IPS-NIHi7 (cell line): ENCODE measurements around the gene TRMT2A.

Experiments used
- DNase-seq: peaks from one replicate; pipeline ENCODE4 v3.0.0; 2012; ENCODE audit warnings: mixed read lengths; ENCODE audit errors: extremely low spot score

Gene TRMT2A

DNA sequence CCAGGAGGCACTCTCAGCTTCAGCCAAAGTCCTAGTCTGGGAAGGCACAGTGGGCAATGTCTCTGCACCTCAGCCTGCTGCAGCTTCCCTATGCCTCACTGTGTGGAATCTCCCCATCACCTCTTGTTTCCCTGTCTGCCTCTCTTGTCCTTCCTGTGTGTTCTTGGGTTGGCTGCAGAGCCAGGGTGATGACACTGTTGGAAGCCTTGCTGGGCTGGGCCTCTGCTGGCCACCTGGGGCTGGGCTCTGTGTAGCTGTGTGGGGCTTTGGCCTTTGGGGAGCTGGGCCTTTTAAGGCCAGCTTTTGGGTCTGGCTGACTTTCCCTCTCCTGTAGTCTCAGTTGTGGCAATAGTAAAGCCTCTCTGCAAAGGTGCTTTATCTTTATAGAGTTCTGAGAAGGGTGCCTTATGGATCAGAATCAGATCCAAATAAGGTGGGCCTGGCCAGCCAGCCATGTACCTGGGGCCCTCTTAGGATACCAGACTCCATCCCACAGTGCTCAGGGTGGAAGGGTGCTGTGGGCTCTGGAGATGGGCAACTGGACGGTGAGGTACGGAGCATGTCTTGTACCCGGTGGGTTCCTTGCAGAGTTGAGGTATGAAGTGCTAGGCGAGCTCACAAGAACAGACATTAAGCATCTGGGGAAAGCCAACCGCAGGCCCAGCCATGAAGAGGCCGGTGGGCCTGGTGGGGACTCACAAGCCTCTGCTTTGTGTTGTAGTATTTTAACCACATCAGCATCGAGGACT is 11.4 kb downstream of the TRMT2A start:
- DNase-seq, result no peak

DNA sequence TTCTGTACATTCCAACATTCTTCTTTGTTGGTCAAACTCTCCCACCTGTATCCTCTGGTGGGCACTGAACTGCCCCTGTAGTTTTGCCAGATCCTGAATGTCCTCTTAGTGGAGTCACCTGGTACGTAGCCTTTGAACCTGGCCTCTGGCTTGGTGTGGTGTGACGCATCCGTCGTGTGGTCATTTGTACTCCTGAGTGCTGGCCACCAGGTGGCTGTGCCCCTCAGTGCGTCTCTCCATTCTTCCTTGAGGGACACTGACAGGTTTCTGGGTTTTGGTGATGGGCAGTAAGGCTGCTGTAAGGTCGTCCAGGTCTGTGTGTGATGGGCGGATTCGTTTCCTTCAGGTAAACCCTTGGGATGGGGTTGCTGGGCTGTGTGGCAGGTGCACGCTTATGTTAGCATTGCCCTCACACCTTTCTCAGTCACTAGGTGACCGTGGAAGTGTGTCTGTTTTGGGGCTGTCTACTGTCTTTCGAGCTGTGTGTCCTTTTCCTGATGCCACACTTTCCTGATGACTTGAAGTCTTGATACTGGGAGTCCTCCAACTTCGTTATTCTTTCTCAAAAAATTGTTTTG is 14.7 kb downstream of the TRMT2A start:
- peak; percentile 37 for DNase-seq

- no peak for DNase-seq
Measured at GRCh38 chr22:20101638-20102037, 15.4 kb downstream of the TRMT2A start.

- DNase-seq, result no peak
Measured at GRCh38 chr22:20099099-20099711, 17.8 kb downstream of the TRMT2A start.

GRCh38 chr22:20096574-20097420 is 20.2 kb downstream of the TRMT2A start:
- DNase-seq, result no peak

GRCh38 chr22:20095521-20095920 is 21.5 kb downstream of the TRMT2A start:
- no peak for DNase-seq

- no peak for DNase-seq
Measured at GRCh38 chr22:20094197-20094807, 22.7 kb downstream of the TRMT2A start.

- no peak for DNase-seq
Measured at GRCh38 chr22:20093418-20094196, 23.4 kb downstream of the TRMT2A start.

- DNase-seq, result no peak
Measured at GRCh38 chr22:20092477-20092854, 24.6 kb downstream of the TRMT2A start.

DNA sequence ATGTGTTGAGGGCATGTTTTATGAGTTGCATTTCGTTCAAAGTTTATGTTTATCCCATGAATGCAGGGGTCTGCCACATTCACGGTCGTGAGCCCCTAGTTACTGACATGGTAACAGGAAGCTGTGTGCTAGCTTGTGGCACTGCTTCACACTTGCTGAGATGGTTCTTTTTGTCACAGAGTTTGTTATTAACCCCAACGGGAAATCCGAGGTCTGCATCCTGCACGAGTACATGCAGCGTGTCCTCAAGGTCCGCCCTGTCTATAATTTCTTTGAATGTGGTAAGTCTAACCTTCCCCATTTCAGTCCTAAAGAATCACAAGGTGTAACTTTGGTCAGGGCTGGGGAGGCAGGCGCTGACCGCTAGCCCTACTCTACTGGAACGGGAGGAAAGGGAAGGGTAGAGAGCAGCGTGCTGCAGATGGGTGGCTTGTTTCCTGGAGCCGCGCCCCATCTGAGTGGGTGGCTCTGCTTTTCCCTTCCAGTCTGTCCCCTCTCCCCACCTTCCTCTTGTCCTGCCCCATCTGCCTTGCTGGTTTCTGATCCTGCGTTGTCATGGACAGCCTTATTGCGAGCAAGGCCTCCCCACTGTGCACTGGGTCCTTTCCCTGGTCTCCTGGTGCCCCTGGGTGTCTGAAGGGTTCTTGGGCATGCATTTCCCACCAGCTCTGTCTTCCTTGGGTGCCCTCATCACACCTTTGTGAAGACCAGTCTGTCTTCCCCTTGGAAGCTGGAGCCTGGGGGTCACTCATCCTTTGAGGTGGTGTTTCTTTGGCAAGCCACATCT is 25.1 kb downstream of the TRMT2A start:
- DNase-seq, result no peak

GRCh38 chr22:20090730-20091240 is 26.2 kb downstream of the TRMT2A start:
- DNase-seq, result no peak

GRCh38 chr22:20089977-20090729 is 26.9 kb downstream of the TRMT2A start:
- no peak for DNase-seq

GRCh38 chr22:20089226-20089976 is 27.6 kb downstream of the TRMT2A start:
- no peak for DNase-seq

- DNase-seq, result no peak
Measured at GRCh38 chr22:20088263-20088648, 28.8 kb downstream of the TRMT2A start.

DNA sequence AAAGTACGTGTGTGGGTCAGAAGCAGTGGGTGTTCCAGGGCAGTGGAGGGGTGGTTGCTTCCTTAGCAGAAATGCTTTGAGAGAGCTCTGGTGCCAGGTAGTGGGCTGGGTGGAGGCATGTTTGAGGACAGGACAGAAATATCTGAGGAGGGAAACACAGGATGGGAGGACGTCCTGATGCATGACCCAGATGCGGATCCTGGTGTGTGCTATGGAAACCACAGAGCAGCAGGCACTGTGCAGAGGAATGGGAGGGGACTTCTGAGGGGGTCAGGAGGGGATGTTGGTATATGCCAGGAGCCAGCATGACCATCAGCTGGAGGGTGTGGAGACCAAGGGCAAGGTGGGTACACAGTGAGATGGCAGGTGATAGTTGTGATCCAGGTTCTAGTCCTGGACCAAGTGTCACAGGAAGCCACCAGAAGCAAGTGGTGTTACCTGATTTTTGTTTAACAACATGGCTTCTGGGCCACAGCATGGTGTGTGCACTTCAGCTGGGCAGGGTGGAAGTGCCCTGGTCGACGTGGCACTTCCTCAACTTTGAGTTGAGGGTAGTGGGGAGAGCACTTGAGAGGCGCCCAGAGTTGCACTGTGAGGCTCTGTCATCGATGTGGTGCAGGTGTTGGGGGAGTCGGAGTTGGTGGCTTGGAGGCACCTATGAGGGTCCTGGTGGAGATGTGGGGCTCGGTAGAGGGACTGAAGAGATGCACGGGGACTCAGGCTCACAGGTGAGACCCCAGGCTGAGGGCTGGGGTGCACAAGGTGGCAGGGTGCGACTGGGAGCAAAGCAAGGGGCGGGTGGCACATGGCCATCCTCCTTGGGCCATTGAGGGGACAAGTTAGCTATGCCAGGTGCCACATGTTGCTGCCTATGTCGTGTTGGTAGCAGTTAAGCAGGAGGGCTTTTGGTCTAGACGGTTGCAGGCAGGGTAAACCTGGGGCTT is 29.4 kb downstream of the TRMT2A start:
- DNase-seq, result no peak

GRCh38 chr22:20086763-20087162 is 30.3 kb downstream of the TRMT2A start:
- DNase-seq, result no peak

- no peak for DNase-seq
Measured at GRCh38 chr22:20086101-20086599, 30.9 kb downstream of the TRMT2A start.
